GM23248 (cell line): Measurements from ENCODE around the gene DMRTC1. TPM values are rescaled to one million over a fixed set of nuclear protein-coding genes. Genes with fewer than 3 reads are reported as not detected.
"Not testable (repeated sequence)": the region's sequence is repeated elsewhere in the genome, so short reads cannot be mapped to it uniquely, and the experiment has no call there.

ENCODE experiments used
- DNase-seq: peaks from one replicate; pipeline ENCODE4 v3.0.0-alpha.2; 2015
- H2AFZ ChIP-seq: fragments of 200-600 bp; sonication (generic); 2 replicates; pipeline ENCODE4 v1.6.1; 2016; ENCODE audit warnings: antibody characterized with exemption
- H3F3A ChIP-seq: fragments of 200-600 bp; sonication (generic); 2 replicates; pipeline ENCODE4 v1.6.1; 2016; ENCODE audit warnings: mild to moderate bottlenecking, antibody characterized with exemption, mixed run types; ENCODE audit not compliant: insufficient read depth
- H3K27ac ChIP-seq: fragments of 200-600 bp; sonication (generic); 2 replicates; pipeline ENCODE4 v1.5.1; 2016; ENCODE audit warnings: mild to moderate bottlenecking
- H3K27me3 ChIP-seq: fragments of 200-600 bp; sonication (generic); replicated peaks from 2 replicates; pipeline ENCODE4 v1.6.1; 2016; ENCODE audit warnings: mild to moderate bottlenecking; ENCODE audit not compliant: insufficient read depth
- H3K36me3 ChIP-seq: fragments of 200-600 bp; sonication (generic); 2 replicates; pipeline ENCODE4 v1.6.1; 2016; ENCODE audit warnings: low read depth, mild to moderate bottlenecking
- H3K4me1 ChIP-seq: fragments of 200-600 bp; sonication (generic); 2 replicates; pipeline ENCODE4 v1.6.1; 2016; ENCODE audit warnings: mild to moderate bottlenecking; ENCODE audit not compliant: insufficient read depth
- H3K4me2 ChIP-seq: fragments of 200-600 bp; sonication (generic); one replicate; pipeline ENCODE4 v1.6.1; 2016; ENCODE audit warnings: mild to moderate bottlenecking; ENCODE audit not compliant: unreplicated experiment
- H3K4me3 ChIP-seq: fragments of 200-600 bp; sonication (generic); 2 replicates; pipeline ENCODE4 v1.5.1; 2016; ENCODE audit warnings: mild to moderate bottlenecking
- H3K79me2 ChIP-seq: fragments of 200-600 bp; sonication (generic); 2 replicates; pipeline ENCODE4 v1.6.1; 2016; ENCODE audit warnings: mild to moderate bottlenecking; ENCODE audit not compliant: insufficient read depth
- H3K9ac ChIP-seq: fragments of 200-600 bp; sonication (generic); 2 replicates; pipeline ENCODE4 v1.6.1; 2016; ENCODE audit warnings: mild to moderate bottlenecking
- H3K9me2 ChIP-seq: fragments of 200-600 bp; sonication (generic); 2 replicates; pipeline ENCODE4 v1.6.1; 2016; ENCODE audit warnings: mixed run types, mild to moderate bottlenecking, moderate library complexity; ENCODE audit not compliant: insufficient read depth
- H3K9me3 ChIP-seq: fragments of 200-600 bp; sonication (generic); one replicate; pipeline ENCODE4 v1.6.1; 2017; ENCODE audit warnings: low read depth
- H4K20me1 ChIP-seq: fragments of 200-600 bp; sonication (generic); 2 replicates; pipeline ENCODE4 v1.6.0; 2016; ENCODE audit not compliant: insufficient read depth
- WGBS, 2 experiments: methylation state at CpG; one replicate each; pipeline ENCODE4 v1.1.6; 2015 to 2017; ENCODE audit warnings: low lambda C conversion rate in 2 of 2, low coverage in 1 of 2; ENCODE audit errors: missing lambda C conversion rate in 2 of 2; 5-methylcytosine and 5-hydroxymethylcytosine counted together
- in situ Hi-C: fragments of 300-500 bp; cut with MboI; formaldehyde crosslinking; loops from 2 replicates; pipeline ENCODE4 v1.15.0; 2020
- polyA plus RNA-seq: library from polyadenylated mRNA; unstranded; fragments of >200 nt; fragmentation: Nextera tagmentation; extraction: Ambion mirVana; gene quantifications from 2 replicates; pipeline ENCODE4 v1.2.1, GENCODE V29; 2016
- total RNA-seq: library from RNA; depleted of rRNA; stranded (reverse); fragments of >200 nt; shearing (Covaris generic); gene quantifications from 2 replicates; pipeline ENCODE4 v1.2.3, GENCODE V29; 2014; rRNA removed

DMRTC1 gene
- total and polyA plus RNA-seq, 2 experiments from 2014 or later: not detected

DNA sequence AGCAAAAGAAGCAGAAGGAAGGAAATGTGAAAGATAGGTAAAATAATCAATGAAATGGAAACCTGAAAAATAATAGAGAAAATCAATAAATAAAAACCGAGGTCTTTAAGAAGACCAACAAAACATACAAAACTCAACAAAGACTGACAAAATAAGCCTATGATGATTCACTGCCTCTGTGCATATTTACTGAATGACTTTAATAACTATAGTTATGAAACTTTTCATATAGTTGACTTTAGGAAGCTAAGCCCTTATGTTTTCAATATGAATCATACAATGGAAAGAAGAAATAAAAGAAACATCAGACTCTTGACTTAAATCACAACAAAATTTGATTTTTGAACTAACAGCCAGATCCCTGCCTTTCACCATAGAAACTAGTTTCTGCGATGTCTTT, 106.1 kb downstream of the DMRTC1 start:
- no CpG with 5 or more reads among the region's 2 CpGs for WGBS, 2 experiments
- H3K79me2 ChIP-seq, in situ Hi-C loops: not testable (repeated sequence)

DNA sequence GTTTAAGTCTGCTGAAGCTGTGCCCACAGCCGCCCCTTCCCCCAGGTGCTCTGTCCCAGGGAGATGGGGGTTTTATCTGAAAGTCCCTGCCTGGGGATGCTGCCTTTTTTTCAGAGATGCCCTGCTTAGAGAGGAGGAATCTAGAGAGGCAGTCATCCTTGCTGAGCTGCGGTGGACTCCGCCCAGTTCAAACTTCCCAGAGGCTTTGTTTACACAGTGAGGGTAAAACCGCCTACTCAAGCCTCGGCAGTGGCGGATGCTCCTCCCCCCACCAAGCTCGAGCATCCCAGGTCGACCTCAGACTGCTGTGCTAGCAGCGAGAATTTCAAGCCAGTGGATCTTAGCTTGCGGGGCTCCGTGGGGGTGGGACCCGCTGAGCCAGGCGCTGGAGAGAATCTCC, 112.9 kb downstream of the DMRTC1 start:
- H3K27ac ChIP-seq, H3K36me3 ChIP-seq, H3K4me3 ChIP-seq, H3K27me3 ChIP-seq, in situ Hi-C loops, H3K9me2 ChIP-seq, H3K9me3 ChIP-seq, H2AFZ ChIP-seq, H3K79me2 ChIP-seq, H3K9ac ChIP-seq, H3F3A ChIP-seq, H4K20me1 ChIP-seq, DNase-seq, H3K4me1 ChIP-seq, H3K4me2 ChIP-seq: not testable (repeated sequence)
- WGBS, 2 experiments: no CpG with 5 or more reads among the region's 13 CpGs

More for the DNA sequence above, 106.1 kb downstream of the DMRTC1 start:
- not testable (repeated sequence) for H4K20me1 ChIP-seq, H3K9me2 ChIP-seq, H3F3A ChIP-seq, H3K9me3 ChIP-seq, H3K4me2 ChIP-seq, H3K27me3 ChIP-seq, H3K4me3 ChIP-seq, H3K9ac ChIP-seq, DNase-seq, H3K36me3 ChIP-seq, H3K4me1 ChIP-seq, H3K27ac ChIP-seq, H2AFZ ChIP-seq

Other genes starting within 250 kb of the DMRTC1 start
- gene PHKA1, start 229.5 kb downstream of the DMRTC1 start, total RNA-seq: 1.6 and 2.5 TPM in 2 replicates
- gene PHKA1, start 229.5 kb downstream of the DMRTC1 start, polyA plus RNA-seq: 1.4 and 1.6 TPM in 2 replicates
- gene DMRTC1B, start 166.9 kb downstream of the DMRTC1 start, total RNA-seq: not detected in 2 replicates
- not detected in 2 replicates for gene DMRTC1B, start 166.9 kb downstream of the DMRTC1 start, polyA plus RNA-seq
- gene FAM236B, start 161.2 kb downstream of the DMRTC1 start, total RNA-seq: not detected in 2 replicates
- not detected in 2 replicates for gene FAM236B, start 161.2 kb downstream of the DMRTC1 start, polyA plus RNA-seq
- not detected in 2 replicates for gene FAM236D, start 135.6 kb downstream of the DMRTC1 start, total RNA-seq
- gene FAM236D, start 135.6 kb downstream of the DMRTC1 start, polyA plus RNA-seq: not detected in 2 replicates
- gene FAM236C, start 31.2 kb downstream of the DMRTC1 start, total RNA-seq: not detected in 2 replicates
- gene FAM236C, start 31.2 kb downstream of the DMRTC1 start, polyA plus RNA-seq: not detected in 2 replicates
- gene FAM236A, start 5.6 kb downstream of the DMRTC1 start, total RNA-seq: not detected in 2 replicates
- gene FAM236A, start 5.6 kb downstream of the DMRTC1 start, polyA plus RNA-seq: not detected in 2 replicates
- not detected in 2 replicates for gene PABPC1L2B, start 59.1 kb upstream of the DMRTC1 start, total RNA-seq
- gene PABPC1L2B, start 59.1 kb upstream of the DMRTC1 start, polyA plus RNA-seq: not detected in 2 replicates
- gene PABPC1L2A, start 135.7 kb upstream of the DMRTC1 start, total RNA-seq: not detected in 2 replicates
- not detected in 2 replicates for gene PABPC1L2A, start 135.7 kb upstream of the DMRTC1 start, polyA plus RNA-seq